Sciatic nerve (tissue), 2 donors: ENCODE data around the gene MYO9A. TPM values are rescaled to one million over a fixed set of nuclear protein-coding genes. Genes with fewer than 3 reads are reported as not detected.
"Not testable (repeated sequence)": the region's sequence is repeated elsewhere in the genome, so short reads cannot be mapped to it uniquely, and the experiment has no call there.

Source experiments
- ATAC-seq: fragments of 200-7000 bp; cut with Tn5 transposase; one replicate; pipeline ENCODE4 v1.9.1; 2020; ENCODE audit warnings: mild to moderate bottlenecking, moderate library complexity
- DNase-seq: peaks from one replicate; pipeline ENCODE4 v3.0.0-alpha.2; 2020; ENCODE audit warnings: low spot score
- intact Hi-C: fragments of 100-400 bp; cut with DNase I; formaldehyde crosslinking; loops from one replicate; pipeline ENCODE4 v1.14.2; 2022
- total RNA-seq: library from RNA; stranded (reverse); fragmentation: NEBNext Ultra II Directional; extraction: Animal tissue kit (Norgen Biotek cat#: 25700); gene quantifications from one replicate; pipeline ENCODE4 v1.2.1, GENCODE V29; 2021
- donor health status: DM: no; HTN: no; CAD: no.
- donor health status: DM: no; HTN: no; CAD: no.

Gene MYO9A
- total RNA-seq, 1 donor from 2014 or later = 98.7 TPM

GRCh38 chr15:72058585-72058984, 59.4 kb downstream of the MYO9A start:
- intact Hi-C loops = no loop called here

DNA sequence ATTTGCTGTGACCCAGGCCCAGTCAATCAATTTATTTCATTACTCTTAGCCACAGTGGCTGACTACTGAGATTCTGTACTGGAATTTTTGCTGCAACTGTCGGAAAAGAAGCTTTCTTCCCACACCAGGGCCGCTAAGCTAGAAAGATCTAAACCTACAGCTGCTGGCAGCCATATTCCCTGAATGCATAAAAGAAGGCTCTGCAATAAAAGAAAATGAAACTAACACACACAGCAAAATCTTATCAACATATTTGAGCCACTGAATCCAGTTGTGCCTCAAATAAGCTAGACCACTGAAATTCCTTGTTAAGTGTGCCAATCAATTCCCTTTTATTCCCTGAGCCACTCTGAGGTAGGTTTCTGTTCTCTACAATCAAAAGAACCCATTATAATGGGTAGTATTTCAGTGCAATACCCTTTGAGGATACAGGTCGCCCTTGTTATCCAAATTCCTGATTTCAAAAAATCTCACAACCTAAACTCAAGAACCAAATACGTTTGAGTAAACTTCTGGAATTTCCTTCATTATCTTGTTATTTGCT, 60.3 kb downstream of the MYO9A start:
- ATAC-seq (no peak), DNase-seq (no peak)
- intact Hi-C loops = no loop called here

More at GRCh38 chr15:72058585-72058984, 59.4 kb downstream of the MYO9A start:
- DNase-seq (no peak), ATAC-seq (no peak)

DNA sequence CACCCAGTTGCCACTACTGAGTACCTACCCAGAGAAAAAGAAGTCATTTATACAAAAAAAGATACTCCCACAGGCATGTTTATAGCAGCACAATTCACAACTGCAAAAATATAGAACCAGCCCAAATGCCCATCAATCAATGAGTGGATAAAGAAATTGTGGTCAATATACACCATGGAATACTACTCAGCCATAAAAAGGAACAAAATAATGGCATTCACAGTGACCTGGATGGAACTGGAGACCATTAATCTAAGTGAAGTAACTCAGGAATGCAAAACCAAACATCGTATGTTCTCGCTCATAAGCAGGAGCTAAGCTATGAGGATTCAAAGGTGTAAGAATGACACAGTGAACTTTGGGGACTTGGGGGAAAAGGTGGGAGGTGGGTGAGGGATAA, 61.7 kb downstream of the MYO9A start:
- DNase-seq, ATAC-seq, intact Hi-C loops: not testable (repeated sequence)

- DNase-seq, intact Hi-C loops, ATAC-seq: not testable (repeated sequence)
These were observed 64.7 kb downstream of the MYO9A start for GRCh38 chr15:72053297-72053696.

GRCh38 chr15:72050700-72051099, 67.2 kb downstream of the MYO9A start:
- no peak for DNase-seq
- intact Hi-C loops = no loop called here
- no peak for ATAC-seq

DNA sequence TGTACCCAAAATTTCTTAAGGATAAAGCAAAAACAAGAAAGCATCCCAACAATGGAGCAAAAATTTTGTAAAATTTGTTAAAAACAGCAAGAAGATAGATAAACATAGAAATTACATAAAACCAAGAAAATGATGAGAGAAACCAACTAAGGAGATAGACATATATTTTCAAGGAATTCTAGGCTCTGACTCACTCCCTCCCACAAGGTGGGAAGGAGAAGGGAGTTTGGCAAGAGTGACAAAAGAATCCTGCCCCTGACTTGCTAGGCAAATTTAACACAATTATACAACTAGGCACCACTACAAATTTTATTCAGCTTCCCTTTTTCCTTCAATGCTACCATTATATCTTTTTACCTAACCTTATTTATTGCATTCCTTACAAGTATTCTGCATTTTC, 70.9 kb downstream of the MYO9A start:
- intact Hi-C loops = no loop called here
- DNase-seq (no peak), ATAC-seq (no peak)

GRCh38 chr15:72044956-72045355, 73.0 kb downstream of the MYO9A start:
- DNase-seq = no peak
- intact Hi-C loops = no loop called here
- no peak for ATAC-seq

DNA sequence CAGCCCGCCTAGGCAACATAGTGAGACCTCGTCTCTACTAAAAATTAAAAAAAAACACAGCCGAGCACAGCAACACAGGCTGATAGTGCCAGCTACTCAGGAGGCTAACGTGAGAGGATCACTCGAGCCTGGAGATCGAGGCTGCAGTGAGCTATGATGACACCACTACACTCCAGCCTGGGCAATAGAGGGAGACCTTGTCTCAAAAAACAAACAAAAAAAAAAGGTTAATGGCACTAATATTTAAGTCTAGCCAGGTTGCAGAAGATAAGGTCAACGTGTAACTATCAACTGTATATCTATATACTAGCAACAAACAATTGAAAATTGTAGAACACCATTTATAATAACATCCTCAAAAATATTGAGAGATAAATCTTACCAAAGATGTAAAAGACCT, 75.1 kb downstream of the MYO9A start:
- no peak for ATAC-seq
- DNase-seq = no peak
- intact Hi-C loops = no loop called here

- DNase-seq (no peak), ATAC-seq (no peak)
- intact Hi-C loops = no loop called here
These were observed 75.9 kb downstream of the MYO9A start for GRCh38 chr15:72042054-72042453.

GRCh38 chr15:72037321-72037720, 80.6 kb downstream of the MYO9A start:
- ATAC-seq = no peak
- intact Hi-C loops = no loop called here
- DNase-seq = no peak

- intact Hi-C loops = no loop called here
- no peak for ATAC-seq
- no peak for DNase-seq
These were observed 82.9 kb downstream of the MYO9A start for GRCh38 chr15:72034859-72035650.

- intact Hi-C loops = no loop called here
- DNase-seq = no peak
- ATAC-seq = no peak
These were observed 83.6 kb downstream of the MYO9A start for GRCh38 chr15:72034351-72034750.

- no peak for ATAC-seq
- intact Hi-C loops = no loop called here
- DNase-seq = no peak
These were observed 84.2 kb downstream of the MYO9A start for GRCh38 chr15:72033711-72034110.

DNA sequence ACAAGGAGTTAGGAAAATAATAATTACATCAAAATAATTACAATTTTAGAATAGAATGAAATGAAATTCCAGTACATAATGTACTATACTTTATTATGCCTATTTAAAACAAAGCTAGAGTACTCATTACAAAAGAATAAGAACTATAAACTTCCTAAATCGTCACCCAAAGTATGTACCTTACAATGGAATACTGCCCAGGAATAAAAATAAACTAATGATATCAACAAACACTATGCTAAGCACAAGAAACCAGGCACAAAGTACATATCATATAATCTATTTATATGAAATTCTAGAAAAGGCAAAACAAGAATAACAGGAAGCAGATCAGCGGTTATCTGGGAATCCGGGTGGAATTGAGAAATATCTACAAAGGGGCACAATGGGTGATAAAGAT, 84.7 kb downstream of the MYO9A start:
- ATAC-seq (no peak), DNase-seq (no peak)
- intact Hi-C loops = no loop called here

- intact Hi-C loops = no loop called here
- DNase-seq (no peak), ATAC-seq (no peak)
These were observed 96.3 kb downstream of the MYO9A start for GRCh38 chr15:72021604-72022003.

DNA sequence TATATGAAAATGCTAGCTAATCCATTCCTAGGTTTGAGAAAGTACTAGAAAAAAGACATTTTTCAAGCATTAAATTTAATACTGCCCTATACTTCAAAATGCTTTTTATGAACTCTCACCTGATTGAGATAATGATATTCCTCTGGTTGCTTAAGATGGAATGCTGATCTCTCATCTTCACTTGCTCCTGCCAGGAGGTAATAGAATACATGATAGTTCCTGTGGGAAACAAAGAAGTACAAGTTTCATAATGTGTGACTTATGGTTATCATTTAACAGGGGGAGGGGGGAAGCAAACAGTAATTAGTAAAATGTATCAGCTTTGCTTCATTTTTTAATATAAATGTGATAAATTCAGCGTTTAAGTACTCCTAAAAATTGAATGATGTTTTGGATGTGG, 97.2 kb downstream of the MYO9A start:
- ATAC-seq (no peak), DNase-seq (no peak)
- intact Hi-C loops = no loop called here

DNA sequence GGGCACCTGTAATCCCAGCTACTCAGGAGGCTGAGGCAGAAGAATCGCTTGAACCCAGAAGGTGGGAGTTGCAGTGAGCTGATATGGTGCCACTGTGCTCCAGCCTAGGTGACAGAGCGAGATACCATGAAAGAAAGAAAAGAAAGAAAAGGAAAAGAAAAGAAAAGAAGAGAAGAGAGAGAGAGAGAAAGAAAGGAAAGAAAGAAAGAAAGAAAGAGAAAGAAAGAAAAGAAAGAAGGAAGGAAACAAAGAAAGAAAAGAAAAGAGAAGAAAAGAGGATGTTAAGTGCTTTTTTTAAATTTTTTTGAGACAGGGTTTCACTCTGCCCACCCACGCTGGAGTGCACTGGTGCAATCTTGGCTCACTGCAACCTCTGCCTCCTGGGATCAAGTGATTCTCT, 103.4 kb downstream of the MYO9A start:
- DNase-seq, intact Hi-C loops, ATAC-seq: not testable (repeated sequence)

DNA sequence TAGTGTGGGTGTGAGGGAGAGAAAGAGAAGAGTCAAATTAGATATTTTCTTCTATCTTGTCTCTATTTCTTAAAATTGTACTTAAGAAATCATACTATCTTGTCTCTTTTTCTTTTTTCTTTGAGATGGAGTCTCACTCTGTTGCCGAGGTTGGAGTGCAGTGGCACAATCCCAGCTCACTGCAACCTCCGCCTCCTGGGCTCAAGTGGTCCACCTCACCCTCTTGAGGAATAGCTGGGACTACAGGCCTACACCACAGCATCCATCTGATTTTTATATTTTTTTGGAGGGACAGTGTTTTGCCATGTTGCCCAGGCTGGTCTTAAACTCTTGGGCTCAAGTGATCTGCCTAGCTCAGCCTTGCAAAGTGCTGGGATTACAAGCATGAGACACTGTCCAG, 104.2 kb downstream of the MYO9A start:
- intact Hi-C loops = no loop called here
- no peak for ATAC-seq
- no peak for DNase-seq

GRCh38 chr15:72011302-72011942, 106.5 kb downstream of the MYO9A start:
- intact Hi-C loops = no loop called here
- ATAC-seq (no peak), DNase-seq (no peak)

GRCh38 chr15:72009222-72009621, 108.7 kb downstream of the MYO9A start:
- intact Hi-C loops = no loop called here
- ATAC-seq (no peak), DNase-seq (no peak)
